OCI-LY1 (cell line): ENCODE measurements around the gene B4GALT5.
A peak's percentile ranks its signal among the peaks of the same experiment; 100 is the strongest.
"Not testable (repeated sequence)": the region's sequence is repeated elsewhere in the genome, so short reads cannot be mapped to it uniquely, and the experiment has no call there.

Source experiments
- H2AFZ ChIP-seq: fragments of 200-600 bp; sonication (generic), shearing (Covaris generic); 2 replicates; pipeline ENCODE4 v1.6.0; 2014; ENCODE audit warnings: antibody characterized with exemption, mild to moderate bottlenecking, low read length
- H3F3A ChIP-seq: fragments of 200-600 bp; sonication (generic), shearing (Covaris generic); 2 replicates; pipeline ENCODE4 v1.6.0; 2014; ENCODE audit warnings: mild to moderate bottlenecking, antibody characterized with exemption, low read length, moderate library complexity; ENCODE audit not compliant: insufficient read depth
- H3K27ac ChIP-seq: fragments of 200-600 bp; sonication (generic); 2 replicates; pipeline ENCODE4 v1.5.1; 2014; ENCODE audit warnings: low read length, mixed run types, mild to moderate bottlenecking, low read depth; ENCODE audit not compliant: poor library complexity, severe bottlenecking
- H3K27me3 ChIP-seq: fragments of 200-600 bp; sonication (generic); 2 replicates; pipeline ENCODE4 v1.6.0; 2014; ENCODE audit warnings: antibody characterized with exemption, mild to moderate bottlenecking, low read length, moderate library complexity; ENCODE audit not compliant: insufficient read depth
- H3K36me3 ChIP-seq: fragments of 200-600 bp; sonication (generic); 2 replicates; pipeline ENCODE4 v1.6.1; 2014; ENCODE audit warnings: mild to moderate bottlenecking, antibody characterized with exemption, low read length, moderate library complexity, mixed read lengths; ENCODE audit not compliant: insufficient read depth
- H3K4me1 ChIP-seq: fragments of 200-600 bp; sonication (generic); 2 replicates; pipeline ENCODE4 v1.5.1; 2014; ENCODE audit warnings: mild to moderate bottlenecking, low read length, moderate library complexity; ENCODE audit not compliant: insufficient read depth, severe bottlenecking
- H3K4me2 ChIP-seq: fragments of 200-600 bp; sonication (generic), shearing (Covaris generic); 2 replicates; pipeline ENCODE4 v1.6.1; 2014; ENCODE audit warnings: low read length
- H3K4me3 ChIP-seq: fragments of 200-600 bp; sonication (generic); 2 replicates; pipeline ENCODE4 v1.5.1; 2014; ENCODE audit warnings: low read length, low read depth, mild to moderate bottlenecking, mixed read lengths; ENCODE audit not compliant: poor library complexity, severe bottlenecking
- H3K79me2 ChIP-seq: fragments of 200-600 bp; shearing (Covaris generic); 2 replicates; pipeline ENCODE4 v1.6.1; 2016; ENCODE audit warnings: mixed run types, low read length, mixed read lengths; ENCODE audit not compliant: insufficient read depth
- H3K9ac ChIP-seq: fragments of 200-600 bp; sonication (generic), shearing (Covaris generic); 2 replicates; pipeline ENCODE4 v1.6.1; 2014; ENCODE audit warnings: mild to moderate bottlenecking, low read length, mixed read lengths
- H3K9me2 ChIP-seq: fragments of 200-600 bp; sonication (generic), shearing (Covaris generic); 2 replicates; pipeline ENCODE4 v1.6.1; 2014; ENCODE audit warnings: low read depth, mild to moderate bottlenecking, low read length, mixed read lengths
- H3K9me3 ChIP-seq: fragments of 200-600 bp; shearing (Covaris generic); 2 replicates; pipeline ENCODE4 v1.6.1; 2014; ENCODE audit warnings: low read length, mixed read lengths
- H4K20me1 ChIP-seq: fragments of 200-600 bp; sonication (generic), shearing (Covaris generic); 2 replicates; pipeline ENCODE4 v1.6.0; 2016; ENCODE audit warnings: mild to moderate bottlenecking, low read length; ENCODE audit not compliant: insufficient read depth
- EZH2 ChIP-seq: fragments of 200-600 bp; sonication (generic), shearing (Covaris generic); IDR thresholded peaks from 2 replicates; pipeline ENCODE4 v1.8.0; 2017; ENCODE audit warnings: borderline replicate concordance, mixed run types, mild to moderate bottlenecking, antibody characterized with exemption, low read length, moderate library complexity, mixed read lengths
- TF ChIP-seq, protein P1 (sequence below): fragments of 200-600 bp; sonication (generic), shearing (Covaris generic); IDR thresholded peaks from 2 replicates; pipeline ENCODE4 v1.5.1; 2017; ENCODE audit warnings: mild to moderate bottlenecking, antibody characterized with exemption, low read length, moderate library complexity, mixed read lengths

Gene B4GALT5

DNA sequence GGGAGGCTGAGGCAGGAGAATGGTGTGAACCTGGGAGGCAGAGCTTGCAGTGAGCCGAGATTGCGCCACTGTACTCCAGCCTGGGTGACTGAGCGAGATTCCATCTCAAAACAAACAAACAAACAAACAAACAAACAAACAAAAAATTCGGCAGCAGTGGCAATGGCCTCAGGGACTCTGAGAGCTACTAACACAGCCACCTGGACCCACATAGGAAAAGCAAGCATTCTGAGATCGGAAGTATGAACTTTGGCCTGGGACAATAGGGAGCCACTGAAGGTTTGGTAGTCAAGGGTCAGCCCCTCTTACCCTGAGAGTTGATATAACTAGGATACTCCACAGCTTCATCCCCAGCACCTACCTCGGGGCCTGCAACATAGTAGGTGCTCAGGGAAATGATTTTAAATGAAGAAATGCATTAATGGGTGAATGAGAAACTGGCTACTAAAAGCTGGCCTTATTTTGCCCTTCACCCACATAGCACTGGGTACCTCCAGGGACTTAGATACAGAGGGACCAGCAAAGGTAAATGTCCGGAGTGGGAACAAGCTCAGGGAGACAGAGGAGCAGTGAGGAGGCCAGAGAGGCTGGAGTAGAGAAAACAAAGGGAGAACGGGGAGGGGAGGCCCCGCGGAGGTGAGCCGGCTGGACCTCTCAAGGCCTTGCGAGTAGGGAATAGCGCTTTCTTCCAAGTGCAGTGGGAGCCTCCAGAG lies 99.2 kb downstream of the B4GALT5 start:
- Histone ChIP-seq H3K4me2 (no peak overlapping the region), H3K27me3 (no peaks in the 10 kb centered on the region), H3K36me3 (no peaks in the 10 kb centered on the region), H3K9ac (no peak overlapping the region), H3K4me1 (peaks cover 20% of the 10 kb centered on the region), H3K79me2 (no peaks in the 10 kb centered on the region), H3K9me2 (no peaks in the 10 kb centered on the region), H2AFZ (no peak overlapping the region), H3K4me3 (no peak overlapping the region), H3F3A (no peaks in the 10 kb centered on the region), H3K27ac (peak overlapping the region; percentile 8), H4K20me1 (no peaks in the 10 kb centered on the region), H3K9me3 (no peaks in the 10 kb centered on the region)
- TF ChIP-seq, protein P1, sequence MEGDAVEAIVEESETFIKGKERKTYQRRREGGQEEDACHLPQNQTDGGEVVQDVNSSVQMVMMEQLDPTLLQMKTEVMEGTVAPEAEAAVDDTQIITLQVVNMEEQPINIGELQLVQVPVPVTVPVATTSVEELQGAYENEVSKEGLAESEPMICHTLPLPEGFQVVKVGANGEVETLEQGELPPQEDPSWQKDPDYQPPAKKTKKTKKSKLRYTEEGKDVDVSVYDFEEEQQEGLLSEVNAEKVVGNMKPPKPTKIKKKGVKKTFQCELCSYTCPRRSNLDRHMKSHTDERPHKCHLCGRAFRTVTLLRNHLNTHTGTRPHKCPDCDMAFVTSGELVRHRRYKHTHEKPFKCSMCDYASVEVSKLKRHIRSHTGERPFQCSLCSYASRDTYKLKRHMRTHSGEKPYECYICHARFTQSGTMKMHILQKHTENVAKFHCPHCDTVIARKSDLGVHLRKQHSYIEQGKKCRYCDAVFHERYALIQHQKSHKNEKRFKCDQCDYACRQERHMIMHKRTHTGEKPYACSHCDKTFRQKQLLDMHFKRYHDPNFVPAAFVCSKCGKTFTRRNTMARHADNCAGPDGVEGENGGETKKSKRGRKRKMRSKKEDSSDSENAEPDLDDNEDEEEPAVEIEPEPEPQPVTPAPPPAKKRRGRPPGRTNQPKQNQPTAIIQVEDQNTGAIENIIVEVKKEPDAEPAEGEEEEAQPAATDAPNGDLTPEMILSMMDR = no peak
- TF ChIP-seq EZH2 = no peak

DNA sequence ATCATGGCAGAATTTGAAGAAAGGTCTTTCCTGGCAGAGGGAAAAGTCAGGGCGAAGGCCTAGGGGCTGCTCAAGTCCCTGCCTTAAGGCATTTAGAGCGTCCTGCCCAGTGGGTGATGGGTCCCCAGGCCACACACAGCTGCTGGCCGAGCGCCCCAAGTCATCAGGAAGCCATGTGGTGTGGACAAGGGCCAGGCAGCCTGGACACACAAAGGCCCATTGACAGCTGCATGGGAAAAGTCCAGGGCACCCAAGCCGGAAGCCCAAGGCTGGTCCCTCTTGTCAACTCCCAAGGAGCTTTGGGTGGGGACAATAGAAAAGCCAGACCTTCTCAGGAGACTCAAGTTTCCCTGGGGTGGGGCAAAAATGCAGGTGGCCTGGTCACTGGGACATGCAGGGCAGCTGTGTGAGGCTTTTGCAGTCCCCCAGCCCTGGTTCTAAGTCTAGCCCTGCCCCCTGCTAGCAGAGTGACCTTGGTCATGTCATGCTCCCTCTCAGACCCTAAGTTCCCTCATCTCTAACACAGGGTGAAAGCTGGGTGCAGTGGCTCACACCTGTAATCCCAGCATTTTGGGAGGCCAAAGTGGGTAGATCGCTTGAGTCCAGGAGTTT lies 101.4 kb downstream of the B4GALT5 start:
- Histone ChIP-seq H2AFZ (no peak overlapping the region), H3K27ac (peak overlapping the region; percentile 28), H3K9ac (no peak overlapping the region), H3K36me3 (no peaks in the 10 kb centered on the region), H3K4me1 (peaks cover 25% of the 10 kb centered on the region), H3K9me3 (no peaks in the 10 kb centered on the region), H3K9me2 (no peaks in the 10 kb centered on the region), H3K4me2 (no peak overlapping the region), H3K27me3 (no peaks in the 10 kb centered on the region), H4K20me1 (no peaks in the 10 kb centered on the region), H3K79me2 (no peaks in the 10 kb centered on the region), H3F3A (no peaks in the 10 kb centered on the region), H3K4me3 (no peak overlapping the region)
- TF ChIP-seq, protein P1 = no peak
- TF ChIP-seq EZH2 = no peak

DNA sequence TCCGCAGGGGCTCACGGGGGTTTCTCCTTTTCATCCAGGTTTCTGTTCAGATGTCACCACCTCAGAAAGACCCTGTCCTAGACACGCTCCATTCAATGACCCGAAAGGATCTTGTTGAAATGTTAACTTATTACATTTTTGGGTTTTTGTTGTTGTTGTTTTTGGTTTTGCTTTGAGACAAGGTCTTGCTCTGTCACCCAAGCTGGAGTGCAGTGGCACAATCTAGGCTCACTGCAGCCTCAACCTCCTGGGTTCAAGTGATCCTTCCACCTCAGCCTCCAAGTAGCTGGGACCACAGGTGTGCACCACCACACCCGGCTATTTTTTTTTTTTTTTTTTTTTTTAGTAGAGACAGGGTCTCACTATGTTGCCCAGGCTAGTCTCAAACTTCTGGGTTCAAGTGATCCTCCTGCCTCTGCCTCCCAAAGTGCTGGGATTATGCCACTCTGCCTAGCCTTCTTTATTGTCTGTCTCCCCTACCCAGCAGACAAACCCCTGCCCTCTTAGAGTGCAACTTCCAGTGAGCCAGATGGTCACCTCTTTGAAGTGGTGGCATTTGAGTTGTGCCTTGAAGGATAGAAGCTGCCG lies 102.0 kb downstream of the B4GALT5 start:
- not testable (repeated sequence) for H2AFZ ChIP-seq, H3K9me2 ChIP-seq, H3K9ac ChIP-seq, H4K20me1 ChIP-seq, H3K9me3 ChIP-seq, H3F3A ChIP-seq, H3K36me3 ChIP-seq, H3K27me3 ChIP-seq, H3K79me2 ChIP-seq
- H3K27ac ChIP-seq = peak overlapping the region; percentile 13
- H3K4me1 ChIP-seq = peaks cover 25% of the 10 kb centered on the region
- H3K4me2 ChIP-seq = peak overlapping the region; percentile 76; the same call in 1 of the 2 replicates
- peak overlapping the region; percentile 57 for H3K4me3 ChIP-seq
